ENCODE data around the gene CHKA.

DNA sequence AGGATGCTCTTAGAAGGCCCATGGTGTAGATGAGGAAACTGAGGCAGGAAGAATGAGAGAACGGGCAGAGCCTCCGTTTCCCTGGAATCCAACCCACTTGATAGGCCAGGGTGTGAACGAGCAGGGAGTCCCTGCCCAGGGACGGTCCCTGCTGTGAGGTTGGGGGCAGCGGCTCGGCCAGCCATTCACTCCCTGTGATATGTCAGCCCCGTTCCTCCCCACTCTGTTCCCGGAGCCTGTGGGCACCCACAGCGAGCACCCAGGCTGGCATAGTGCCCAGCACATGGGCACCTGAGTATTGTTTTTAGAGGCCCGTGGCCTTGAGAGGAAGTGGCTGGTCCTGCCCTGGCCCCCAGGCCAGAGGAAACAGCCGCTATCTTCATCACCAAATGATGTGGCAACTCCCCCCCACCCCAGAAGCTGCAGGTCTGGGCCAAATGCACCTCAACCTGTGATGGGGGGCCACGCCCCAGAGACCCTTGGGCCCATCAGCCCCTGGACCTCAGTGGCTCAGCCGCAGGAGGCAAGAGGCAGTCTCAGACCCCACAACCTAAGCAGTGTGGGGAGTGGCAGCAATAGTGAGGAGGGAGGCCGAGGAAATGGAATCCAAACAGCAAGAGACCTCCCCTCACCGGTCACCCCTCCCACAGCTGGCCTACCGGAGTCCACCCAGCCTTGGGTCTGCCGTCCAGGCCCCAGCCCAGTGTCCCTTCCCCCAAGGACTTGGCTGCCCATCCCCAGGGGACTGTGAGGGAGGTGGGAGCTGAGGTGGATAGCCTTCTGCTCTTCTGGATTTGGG, 108.9 kb downstream of the CHKA start:
- TF ChIP-seq, protein P1, sequence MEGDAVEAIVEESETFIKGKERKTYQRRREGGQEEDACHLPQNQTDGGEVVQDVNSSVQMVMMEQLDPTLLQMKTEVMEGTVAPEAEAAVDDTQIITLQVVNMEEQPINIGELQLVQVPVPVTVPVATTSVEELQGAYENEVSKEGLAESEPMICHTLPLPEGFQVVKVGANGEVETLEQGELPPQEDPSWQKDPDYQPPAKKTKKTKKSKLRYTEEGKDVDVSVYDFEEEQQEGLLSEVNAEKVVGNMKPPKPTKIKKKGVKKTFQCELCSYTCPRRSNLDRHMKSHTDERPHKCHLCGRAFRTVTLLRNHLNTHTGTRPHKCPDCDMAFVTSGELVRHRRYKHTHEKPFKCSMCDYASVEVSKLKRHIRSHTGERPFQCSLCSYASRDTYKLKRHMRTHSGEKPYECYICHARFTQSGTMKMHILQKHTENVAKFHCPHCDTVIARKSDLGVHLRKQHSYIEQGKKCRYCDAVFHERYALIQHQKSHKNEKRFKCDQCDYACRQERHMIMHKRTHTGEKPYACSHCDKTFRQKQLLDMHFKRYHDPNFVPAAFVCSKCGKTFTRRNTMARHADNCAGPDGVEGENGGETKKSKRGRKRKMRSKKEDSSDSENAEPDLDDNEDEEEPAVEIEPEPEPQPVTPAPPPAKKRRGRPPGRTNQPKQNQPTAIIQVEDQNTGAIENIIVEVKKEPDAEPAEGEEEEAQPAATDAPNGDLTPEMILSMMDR (IDR thresholded peaks at IDR 0.05; ENCODE audit: extremely low read depth in 1 of 2, insufficient read depth in 1 of 2, low read depth in 1 of 2, low read length in 2 of 2) = no peak
- TF ChIP-seq, protein P2, sequence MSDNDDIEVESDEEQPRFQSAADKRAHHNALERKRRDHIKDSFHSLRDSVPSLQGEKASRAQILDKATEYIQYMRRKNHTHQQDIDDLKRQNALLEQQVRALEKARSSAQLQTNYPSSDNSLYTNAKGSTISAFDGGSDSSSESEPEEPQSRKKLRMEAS (IDR thresholded peaks at IDR 0.05; ENCODE audit: insufficient read depth, insufficient read length) = no peak
- TF ChIP-seq POLR2A (IDR thresholded peaks at IDR 0.05; ENCODE audit: low read depth, low read length) (no peak), POLR2AphosphoS5 (IDR thresholded peaks at IDR 0.05; ENCODE audit: insufficient read depth, low read depth, low read length) (no peak), EZH2 (IDR thresholded peaks at IDR 0.05; ENCODE audit: borderline replicate concordance, low read depth, low read length, severe bottlenecking) (no peak), GATA2 (IDR thresholded peaks at IDR 0.05; ENCODE audit: insufficient read depth, insufficient read length, low read depth, low read length) (no peak), JUN (IDR thresholded peaks at IDR 0.05; ENCODE audit: borderline replicate concordance, insufficient read depth, insufficient read length, low read depth) (no peak), MYC (IDR thresholded peaks at IDR 0.05; ENCODE audit: low read depth, low read length) (no peak)

All from endothelial cell of umbilical vein (primary cell).